ENCODE measurements around the gene KY.
"Not testable (repeated sequence)": the region's sequence is repeated elsewhere in the genome, so short reads cannot be mapped to it uniquely, and the experiment has no call there.

DNA sequence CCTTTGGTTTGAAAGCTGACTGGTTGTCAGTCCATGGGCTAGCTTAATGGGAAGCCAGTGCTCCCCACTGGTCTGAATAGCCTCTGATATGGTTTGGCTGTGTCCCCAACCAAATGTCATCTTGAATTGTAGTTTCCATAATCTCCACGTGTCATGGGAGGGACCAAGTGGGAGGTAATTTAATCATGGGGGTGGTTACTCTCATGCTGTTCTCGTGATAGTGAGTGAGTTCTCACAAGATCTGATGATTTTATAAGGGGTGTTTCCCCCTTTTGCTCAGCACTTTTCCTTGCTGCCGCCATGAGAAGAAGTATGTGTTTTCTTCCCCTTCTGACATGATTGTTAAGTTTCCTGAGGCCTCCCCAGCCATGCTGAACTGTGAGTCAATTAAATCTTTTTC is 55.8 kb downstream of the KY start:
- TF ChIP-seq POLR2A, EP300 (IDR thresholded peaks at IDR 0.05): not testable (repeated sequence)
- TF ChIP-seq, protein P1, sequence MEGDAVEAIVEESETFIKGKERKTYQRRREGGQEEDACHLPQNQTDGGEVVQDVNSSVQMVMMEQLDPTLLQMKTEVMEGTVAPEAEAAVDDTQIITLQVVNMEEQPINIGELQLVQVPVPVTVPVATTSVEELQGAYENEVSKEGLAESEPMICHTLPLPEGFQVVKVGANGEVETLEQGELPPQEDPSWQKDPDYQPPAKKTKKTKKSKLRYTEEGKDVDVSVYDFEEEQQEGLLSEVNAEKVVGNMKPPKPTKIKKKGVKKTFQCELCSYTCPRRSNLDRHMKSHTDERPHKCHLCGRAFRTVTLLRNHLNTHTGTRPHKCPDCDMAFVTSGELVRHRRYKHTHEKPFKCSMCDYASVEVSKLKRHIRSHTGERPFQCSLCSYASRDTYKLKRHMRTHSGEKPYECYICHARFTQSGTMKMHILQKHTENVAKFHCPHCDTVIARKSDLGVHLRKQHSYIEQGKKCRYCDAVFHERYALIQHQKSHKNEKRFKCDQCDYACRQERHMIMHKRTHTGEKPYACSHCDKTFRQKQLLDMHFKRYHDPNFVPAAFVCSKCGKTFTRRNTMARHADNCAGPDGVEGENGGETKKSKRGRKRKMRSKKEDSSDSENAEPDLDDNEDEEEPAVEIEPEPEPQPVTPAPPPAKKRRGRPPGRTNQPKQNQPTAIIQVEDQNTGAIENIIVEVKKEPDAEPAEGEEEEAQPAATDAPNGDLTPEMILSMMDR (IDR thresholded peaks at IDR 0.05), result not testable (repeated sequence)
